ENCODE data around the gene CCAR1. TPM values are rescaled to one million over a fixed set of nuclear protein-coding genes. Genes with fewer than 3 reads are reported as not detected.
"Not testable (repeated sequence)": the region's sequence is repeated elsewhere in the genome, so short reads cannot be mapped to it uniquely, and the experiment has no call there.

The CCAR1 gene
- polyA plus RNA-seq, 1 experiment, result 61.4 TPM

DNA sequence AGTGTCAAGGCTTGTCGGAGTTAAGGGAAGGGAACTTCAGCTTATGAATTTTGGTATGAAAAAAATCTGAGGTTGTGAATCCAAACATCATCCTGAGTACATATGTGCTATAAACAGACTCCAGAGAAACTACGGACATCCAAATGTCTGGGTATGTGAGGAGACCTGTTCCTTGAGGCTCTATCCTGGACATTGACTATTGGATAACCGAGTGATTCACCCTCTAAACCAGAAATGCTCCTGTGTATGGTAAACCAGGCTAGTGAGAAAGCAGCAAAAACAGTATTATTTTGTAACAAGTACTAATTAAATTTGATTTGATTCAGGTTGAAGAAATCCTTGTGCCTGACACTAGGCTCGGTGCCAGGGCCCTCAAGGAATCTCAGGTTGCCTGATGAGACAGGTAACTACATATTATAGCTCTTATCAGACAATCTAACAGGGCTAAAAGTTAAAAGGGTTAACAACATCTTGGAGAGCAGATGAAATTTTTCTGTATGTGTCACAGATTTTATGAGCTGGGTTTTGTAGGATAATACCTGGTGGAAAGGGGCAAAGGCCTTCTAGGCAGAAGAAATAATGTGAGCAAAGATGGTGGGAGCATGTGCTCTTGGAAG, 95.9 kb downstream of the CCAR1 start:
- no peaks in the 10 kb centered on the region for H3K27me3 ChIP-seq (ENCODE audit: control insufficient read depth, insufficient read depth, low read length)
- DNase-seq (ENCODE audit: low read depth), result no peak
- H3K36me3 ChIP-seq (ENCODE audit: control insufficient read depth, insufficient read depth, low read length), result no peaks in the 10 kb centered on the region
- CTCF ChIA-PET, result interaction anchor here (0.7 to 1.4 kb wide), 2 partner anchors 10 to 81 kb away, joined by 3 read pairs; partner anchors contain the start of gene STOX1
- TF ChIP-seq, protein P1, sequence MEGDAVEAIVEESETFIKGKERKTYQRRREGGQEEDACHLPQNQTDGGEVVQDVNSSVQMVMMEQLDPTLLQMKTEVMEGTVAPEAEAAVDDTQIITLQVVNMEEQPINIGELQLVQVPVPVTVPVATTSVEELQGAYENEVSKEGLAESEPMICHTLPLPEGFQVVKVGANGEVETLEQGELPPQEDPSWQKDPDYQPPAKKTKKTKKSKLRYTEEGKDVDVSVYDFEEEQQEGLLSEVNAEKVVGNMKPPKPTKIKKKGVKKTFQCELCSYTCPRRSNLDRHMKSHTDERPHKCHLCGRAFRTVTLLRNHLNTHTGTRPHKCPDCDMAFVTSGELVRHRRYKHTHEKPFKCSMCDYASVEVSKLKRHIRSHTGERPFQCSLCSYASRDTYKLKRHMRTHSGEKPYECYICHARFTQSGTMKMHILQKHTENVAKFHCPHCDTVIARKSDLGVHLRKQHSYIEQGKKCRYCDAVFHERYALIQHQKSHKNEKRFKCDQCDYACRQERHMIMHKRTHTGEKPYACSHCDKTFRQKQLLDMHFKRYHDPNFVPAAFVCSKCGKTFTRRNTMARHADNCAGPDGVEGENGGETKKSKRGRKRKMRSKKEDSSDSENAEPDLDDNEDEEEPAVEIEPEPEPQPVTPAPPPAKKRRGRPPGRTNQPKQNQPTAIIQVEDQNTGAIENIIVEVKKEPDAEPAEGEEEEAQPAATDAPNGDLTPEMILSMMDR (IDR thresholded peaks at IDR 0.05; ENCODE audit: insufficient read depth, low read depth, low read length), result no peak
- no peak overlapping the region for H3K4me3 ChIP-seq (ENCODE audit: low read depth, low read length)
- POLR2A ChIA-PET, result no interaction called here

DNA sequence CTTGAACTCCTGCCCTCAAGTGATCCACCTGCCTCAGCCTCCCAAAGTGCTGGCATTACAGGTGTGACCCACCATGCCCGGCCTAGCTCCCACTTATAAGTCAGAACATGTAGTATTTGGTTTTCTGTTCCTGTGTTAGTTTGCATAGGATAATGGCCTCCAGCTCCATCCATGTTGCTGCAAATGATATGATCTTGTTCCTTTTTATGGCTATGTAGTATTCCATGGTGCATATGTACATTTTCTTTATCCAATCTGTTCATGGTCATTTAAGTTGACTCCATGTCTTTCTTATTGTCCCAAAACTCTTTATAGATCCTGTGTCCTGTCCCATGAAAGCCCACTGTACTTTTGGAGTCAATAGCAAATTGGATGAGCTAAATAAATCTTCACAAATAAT, 99.3 kb downstream of the CCAR1 start:
- ChIA-PET POLR2A (interaction anchor here (0.6 kb wide), 1 partner anchor 65 kb away, joined by 3 read pairs; no protein-coding TSS in a partner anchor), CTCF (interaction anchor here (0.6 to 1.0 kb wide), 2 partner anchors 77 to 423 kb away, joined by 3 read pairs; no protein-coding TSS in a partner anchor)
- H3K36me3 ChIP-seq (ENCODE audit: control insufficient read depth, insufficient read depth, low read length); H3K4me3 ChIP-seq (ENCODE audit: low read depth, low read length); DNase-seq (ENCODE audit: low read depth); H3K27me3 ChIP-seq (ENCODE audit: control insufficient read depth, insufficient read depth, low read length): not testable (repeated sequence)

DNA sequence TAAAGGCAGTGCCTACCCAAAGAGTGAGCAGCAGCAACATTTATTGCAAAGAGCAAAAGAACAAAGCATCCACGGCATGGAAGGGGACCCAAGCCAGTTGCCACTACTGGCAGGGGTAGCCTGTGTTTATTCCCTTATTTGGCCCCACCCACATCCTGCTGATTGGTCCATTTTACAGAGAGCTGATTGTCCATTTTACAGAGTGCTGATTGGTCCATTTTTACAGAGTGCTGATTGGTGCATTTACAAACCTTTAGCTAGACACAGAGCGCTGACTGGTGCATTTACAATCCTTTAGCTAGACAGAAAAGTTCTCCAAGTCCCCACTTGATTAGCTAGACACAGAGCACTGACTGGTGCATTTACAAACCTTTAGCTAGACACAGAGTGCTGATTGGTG, 101.6 kb downstream of the CCAR1 start:
- H3K4me3 ChIP-seq (ENCODE audit: low read depth, low read length), result not testable (repeated sequence)

DNA sequence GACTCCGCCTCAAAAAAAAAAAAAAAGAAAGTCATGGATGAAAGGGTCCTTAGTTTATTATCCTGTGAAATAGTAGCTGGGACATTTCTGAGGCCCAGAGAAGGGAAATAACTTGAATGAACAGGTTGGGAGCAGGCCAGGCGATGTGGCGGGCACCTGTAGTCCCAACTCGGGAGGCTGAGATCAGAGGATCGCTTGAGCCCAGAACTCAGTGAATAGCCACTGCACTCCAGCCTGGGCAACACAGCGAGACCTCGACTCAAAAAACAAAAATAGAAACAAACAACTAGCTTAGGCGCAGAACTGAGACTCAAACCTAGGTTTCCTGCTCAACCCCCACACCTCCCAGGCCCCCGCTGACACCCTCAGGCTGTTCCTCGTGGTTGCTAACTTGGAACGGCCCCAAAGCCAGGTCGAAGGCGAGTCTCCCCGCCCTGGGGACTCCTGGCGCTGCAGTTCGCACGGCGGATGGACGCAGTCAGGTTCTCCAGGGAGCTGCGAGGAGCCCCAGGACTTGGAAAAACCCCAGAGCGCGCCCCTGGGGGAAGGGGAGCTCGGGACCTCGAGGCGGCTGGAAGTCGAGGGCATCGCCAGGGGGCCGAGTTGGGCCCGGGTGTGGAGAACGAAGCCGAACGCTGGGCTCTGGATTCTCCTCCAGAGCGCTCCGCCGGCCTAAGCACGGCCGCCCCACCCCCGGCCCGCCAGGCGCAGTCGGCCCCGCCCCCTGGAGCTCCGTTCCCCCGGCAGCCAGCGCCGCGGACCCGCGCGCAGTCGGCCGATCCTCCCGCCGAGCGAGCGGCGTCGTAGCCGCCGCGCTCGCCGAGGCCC, 105.9 kb downstream of the CCAR1 start, which contains the start of gene STOX1:
STOX1 (plus strand) TSS at position 768 of the 828 bp plus-strand sequence. CDS start 93 bp downstream, outside the sequence.
- ChIA-PET CTCF (interaction anchor here (1.0 to 2.0 kb wide), 3 partner anchors 10 to 27 kb away, joined by 3 to 10 read pairs (median 4); no protein-coding TSS in a partner anchor), POLR2A (no interaction called here)
- TF ChIP-seq, protein P1 (IDR thresholded peaks at IDR 0.05; ENCODE audit: insufficient read depth, low read depth, low read length), result no peak; the same call in 1 of the 2 replicates
- H3K27me3 ChIP-seq (ENCODE audit: control insufficient read depth, insufficient read depth, low read length), result peaks cover 6% of the 10 kb centered on the region
- H3K36me3 ChIP-seq (ENCODE audit: control insufficient read depth, insufficient read depth, low read length), result no peaks in the 10 kb centered on the region
- peak; percentile 0 for DNase-seq (ENCODE audit: low read depth)
- peak within 1 kb of the TSS; percentile 49 for H3K4me3 ChIP-seq (ENCODE audit: low read depth, low read length)

More for the DNA sequence above, 101.6 kb downstream of the CCAR1 start:
- H3K36me3 ChIP-seq (ENCODE audit: control insufficient read depth, insufficient read depth, low read length); H3K27me3 ChIP-seq (ENCODE audit: control insufficient read depth, insufficient read depth, low read length); DNase-seq (ENCODE audit: low read depth); POLR2A ChIA-PET: not testable (repeated sequence)
- CTCF ChIA-PET, result interaction anchor here (0.6 to 1.1 kb wide), 2 partner anchors 14 to 1324 kb away, joined by 3 read pairs; partner anchors contain the start of gene TYSND1

DNA sequence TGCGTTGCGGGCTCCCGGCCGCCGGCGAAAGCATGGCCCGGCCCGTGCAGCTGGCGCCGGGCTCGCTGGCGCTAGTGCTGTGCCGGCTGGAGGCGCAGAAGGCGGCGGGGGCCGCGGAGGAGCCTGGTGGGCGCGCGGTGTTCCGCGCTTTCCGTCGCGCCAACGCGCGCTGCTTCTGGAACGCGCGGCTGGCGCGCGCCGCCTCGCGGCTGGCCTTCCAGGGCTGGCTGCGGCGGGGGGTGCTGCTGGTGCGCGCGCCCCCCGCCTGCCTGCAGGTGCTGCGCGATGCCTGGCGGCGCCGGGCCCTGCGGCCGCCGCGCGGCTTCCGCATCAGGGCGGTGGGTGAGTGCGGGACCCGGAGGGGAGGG, 106.5 kb downstream of the CCAR1 start:
- H3K27me3 ChIP-seq (ENCODE audit: control insufficient read depth, insufficient read depth, low read length); H3K36me3 ChIP-seq (ENCODE audit: control insufficient read depth, insufficient read depth, low read length); DNase-seq (ENCODE audit: low read depth); POLR2A ChIA-PET: not testable (repeated sequence)
- CTCF ChIA-PET, result interaction anchor here (1.0 to 2.0 kb wide), 4 partner anchors 11 to 30 kb away, joined by 3 to 10 read pairs (median 4); no protein-coding TSS in a partner anchor
- H3K4me3 ChIP-seq (ENCODE audit: low read depth, low read length), result peak overlapping the region; percentile 49

DNA sequence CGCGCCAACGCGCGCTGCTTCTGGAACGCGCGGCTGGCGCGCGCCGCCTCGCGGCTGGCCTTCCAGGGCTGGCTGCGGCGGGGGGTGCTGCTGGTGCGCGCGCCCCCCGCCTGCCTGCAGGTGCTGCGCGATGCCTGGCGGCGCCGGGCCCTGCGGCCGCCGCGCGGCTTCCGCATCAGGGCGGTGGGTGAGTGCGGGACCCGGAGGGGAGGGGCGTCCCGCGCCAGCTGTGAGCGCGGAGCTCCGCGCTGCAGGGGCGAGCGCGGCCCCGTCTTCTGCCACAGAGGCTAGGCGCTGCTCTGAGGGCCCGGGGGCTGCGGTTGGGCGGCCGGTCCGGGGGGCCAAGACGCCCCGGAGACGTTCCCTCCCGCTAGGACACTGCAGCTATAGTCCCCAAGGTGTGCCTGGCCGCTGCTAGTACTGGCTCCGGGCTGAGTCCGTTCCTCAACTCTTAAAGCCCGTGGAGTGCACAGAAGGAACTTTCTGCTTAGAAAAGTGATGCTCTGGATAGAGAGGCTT, 107.1 kb downstream of the CCAR1 start:
- CTCF ChIA-PET, result interaction anchor here (0.7 to 2.0 kb wide), 4 partner anchors 11 to 420 kb away, joined by 3 to 10 read pairs (median 4); no protein-coding TSS in a partner anchor
- H3K27me3 ChIP-seq (ENCODE audit: control insufficient read depth, insufficient read depth, low read length); H3K36me3 ChIP-seq (ENCODE audit: control insufficient read depth, insufficient read depth, low read length); DNase-seq (ENCODE audit: low read depth); POLR2A ChIA-PET: not testable (repeated sequence)
- H3K4me3 ChIP-seq (ENCODE audit: low read depth, low read length), result peak overlapping the region; percentile 26

DNA sequence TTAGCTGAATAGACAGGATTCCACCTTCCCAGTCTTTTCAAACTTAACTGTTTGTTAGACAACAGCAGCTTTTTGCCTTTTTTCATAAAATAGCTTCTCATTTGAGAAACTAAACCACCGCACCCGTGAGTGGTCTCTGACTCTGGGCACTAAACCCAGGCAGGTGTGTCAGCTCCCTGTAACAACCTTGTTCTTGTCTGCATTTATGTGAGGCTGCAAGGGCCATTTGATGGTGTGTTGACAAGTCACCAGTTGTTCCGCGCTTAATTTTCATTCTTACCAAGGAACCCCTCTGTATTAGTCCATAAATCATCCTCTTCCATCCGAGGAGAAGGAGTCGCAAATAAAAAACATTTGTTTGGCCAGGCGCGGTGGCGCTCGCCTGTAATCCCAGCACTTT, 107.8 kb downstream of the CCAR1 start:
- POLR2A ChIA-PET, result no interaction called here

More for the DNA sequence above, 107.8 kb downstream of the CCAR1 start:
- CTCF ChIA-PET, result interaction anchor here (0.6 to 2.0 kb wide), 3 partner anchors 10 to 421 kb away, joined by 3 to 10 read pairs (median 3); no protein-coding TSS in a partner anchor
- no peaks in the 10 kb centered on the region for H3K36me3 ChIP-seq (ENCODE audit: control insufficient read depth, insufficient read depth, low read length)
- H3K4me3 ChIP-seq (ENCODE audit: low read depth, low read length), result no peak overlapping the region
- TF ChIP-seq, protein P1 (IDR thresholded peaks at IDR 0.05; ENCODE audit: insufficient read depth, low read depth, low read length), result no peak
- no peak for DNase-seq (ENCODE audit: low read depth)
- peaks cover 8% of the 10 kb centered on the region for H3K27me3 ChIP-seq (ENCODE audit: control insufficient read depth, insufficient read depth, low read length)
